ENCODE measurements around the gene CTNNA1.

GRCh38 chr5:138867011-138867410 is 113.8 kb downstream of the CTNNA1 start:
- TF ChIP-seq CTCF (conservative IDR thresholded peaks at IDR 0.05; ENCODE audit: low read length) (peak; percentile 29), EZH2phosphoT487 (IDR thresholded peaks at IDR 0.05; ENCODE audit: borderline replicate concordance) (no peak)
